ENCODE results near the gene NBAS. TPM values are rescaled to one million over a fixed set of nuclear protein-coding genes. Genes with fewer than 3 reads are reported as not detected.

Gene NBAS
- total RNA-seq, 1 donor from 2014 or later, result 61.6 TPM

GRCh38 chr2:15568874-15569273, 7.7 kb upstream of the NBAS start:
- TF ChIP-seq CTCF (conservative IDR thresholded peaks at IDR 0.05), result no peak
- DNase-seq (ENCODE audit: low read depth, low spot score), result no peak

GRCh38 chr2:15566912-15567311, 5.8 kb upstream of the NBAS start:
- H3K36me3 Mint-ChIP-seq (ENCODE audit: low read depth), result no peaks in the 10 kb centered on the region
- peaks cover 36% of the 10 kb centered on the region for H3K4me1 Mint-ChIP-seq
- no peak for DNase-seq (ENCODE audit: low read depth, low spot score)
- no peaks in the 10 kb centered on the region for H3K9me3 Mint-ChIP-seq
- no peak overlapping the region for H3K4me3 Mint-ChIP-seq
- no peaks in the 10 kb centered on the region for H3K27me3 Mint-ChIP-seq (ENCODE audit: low read depth)
- H3K27ac Mint-ChIP-seq (ENCODE audit: unreplicated experiment), result no peak overlapping the region
- TF ChIP-seq CTCF (conservative IDR thresholded peaks at IDR 0.05), result no peak

More at GRCh38 chr2:15568874-15569273, 7.7 kb upstream of the NBAS start:
- Mint-ChIP-seq H3K27me3 (ENCODE audit: low read depth) (no peaks in the 10 kb centered on the region), H3K27ac (ENCODE audit: unreplicated experiment) (no peak overlapping the region), H3K36me3 (ENCODE audit: low read depth) (no peaks in the 10 kb centered on the region), H3K4me3 (no peak overlapping the region), H3K4me1 (peaks cover 17% of the 10 kb centered on the region), H3K9me3 (no peaks in the 10 kb centered on the region)

- peaks cover 44% of the 10 kb centered on the region for H3K4me1 Mint-ChIP-seq
- no peak overlapping the region for H3K27ac Mint-ChIP-seq (ENCODE audit: unreplicated experiment)
- no peak overlapping the region for H3K4me3 Mint-ChIP-seq
- no peaks in the 10 kb centered on the region for H3K27me3 Mint-ChIP-seq (ENCODE audit: low read depth)
- no peaks in the 10 kb centered on the region for H3K36me3 Mint-ChIP-seq (ENCODE audit: low read depth)
- no peak for DNase-seq (ENCODE audit: low read depth, low spot score)
- no peak for TF ChIP-seq CTCF (conservative IDR thresholded peaks at IDR 0.05)
- no peaks in the 10 kb centered on the region for H3K9me3 Mint-ChIP-seq
Measured at GRCh38 chr2:15565994-15566671, 5.0 kb upstream of the NBAS start.

GRCh38 chr2:15565392-15565791, 4.3 kb upstream of the NBAS start:
- H3K27me3 Mint-ChIP-seq (ENCODE audit: low read depth), result no peaks in the 10 kb centered on the region
- H3K4me3 Mint-ChIP-seq, result no peak overlapping the region
- no peaks in the 10 kb centered on the region for H3K9me3 Mint-ChIP-seq
- no peak overlapping the region for H3K27ac Mint-ChIP-seq (ENCODE audit: unreplicated experiment)
- no peak for DNase-seq (ENCODE audit: low read depth, low spot score)
- H3K36me3 Mint-ChIP-seq (ENCODE audit: low read depth), result no peaks in the 10 kb centered on the region
- peaks cover 45% of the 10 kb centered on the region for H3K4me1 Mint-ChIP-seq
- no peak for TF ChIP-seq CTCF (conservative IDR thresholded peaks at IDR 0.05)

- Mint-ChIP-seq H3K4me1 (peaks cover 48% of the 10 kb centered on the region), H3K27me3 (ENCODE audit: low read depth) (no peaks in the 10 kb centered on the region), H3K4me3 (peak overlapping the region; percentile 76), H3K27ac (ENCODE audit: unreplicated experiment) (peak overlapping the region; percentile 83), H3K36me3 (ENCODE audit: low read depth) (no peaks in the 10 kb centered on the region), H3K9me3 (no peaks in the 10 kb centered on the region)
- DNase-seq (ENCODE audit: low read depth, low spot score), result no peak
- no peak for TF ChIP-seq CTCF (conservative IDR thresholded peaks at IDR 0.05)
Measured at GRCh38 chr2:15563227-15564100, 2.3 kb upstream of the NBAS start.
